T-cell (primary cell): ENCODE measurements around the gene SLC44A5. TPM values are rescaled to one million over a fixed set of nuclear protein-coding genes. Genes with fewer than 3 reads are reported as not detected.

ENCODE experiments used
- ATAC-seq, 4 experiments: fragments of 200-7000 bp in 3 of 4; fragments of 150-1000 bp in 1 of 4; cut with Tn5 transposase; replicated peaks in 1 of 4; 1 replicate in 3 of 4; 2 replicates in 1 of 4; pipeline ENCODE4 v1.10.0; 2021; ENCODE audit warnings: moderate library complexity in 3 of 4, mild to moderate bottlenecking in 2 of 4, moderate number of reproducible peaks in 1 of 4
- CTCF ChIA-PET, 2 donors: fragments of 300-600 bp; sonication (Branson Sonifier 250); formaldehyde crosslinking; loops; one replicate each; lab custom pipeline; 2022; ENCODE audit warnings: antibody characterized with exemption in 2 of 2; lab: Charles Lee
- POLR2A ChIA-PET, 2 donors: fragments of 300-600 bp; sonication (Branson Sonifier 250); formaldehyde crosslinking; loops; one replicate each; lab custom pipeline; 2022; ENCODE audit warnings: antibody characterized with exemption in 2 of 2; lab: Charles Lee
- DNase-seq, 35 experiments: peaks; one replicate each; pipeline versions ENCODE4 v3.0.0 to v3.0.0-alpha.2; 2013 to 2023
- H3K27ac ChIP-seq: one replicate; pipeline ENCODE4 v1.5.1; 2013; ENCODE audit warnings: low read length
- H3K27me3 ChIP-seq, 2 experiments: replicated peaks in 1 of 2; 1 replicate in 1 of 2; 2 replicates in 1 of 2; pipeline versions ENCODE4 v1.6.1 to v1.7.0; 2013; ENCODE audit warnings: low read length in 1 of 2, mixed read lengths in 1 of 2; ENCODE audit not compliant: control insufficient read depth in 2 of 2, insufficient read depth in 2 of 2; ENCODE audit errors: extremely low read depth in 1 of 2
- H3K36me3 ChIP-seq, 2 donors: 1 replicate in 1 of 2; 2 replicates in 1 of 2; pipeline versions ENCODE4 v1.6.1 to v1.7.0; 2013; ENCODE audit warnings: low read length in 1 of 2; ENCODE audit not compliant: control insufficient read depth in 2 of 2, insufficient read depth in 1 of 2; ENCODE audit errors: extremely low read depth in 1 of 2
- H3K4me1 ChIP-seq, 2 experiments: 1 replicate in 1 of 2; 2 replicates in 1 of 2; pipeline versions ENCODE4 v1.6.1 to v1.7.0; 2013; ENCODE audit warnings: low read length in 2 of 2, mixed read lengths in 1 of 2; ENCODE audit not compliant: insufficient read depth in 2 of 2, control insufficient read depth in 1 of 2; ENCODE audit errors: extremely low read depth in 1 of 2
- H3K4me3 ChIP-seq, 2 donors: 1 replicate in 1 of 2; 2 replicates in 1 of 2; pipeline versions ENCODE4 v1.5.1 to v1.7.0; 2013; ENCODE audit warnings: mild to moderate bottlenecking in 2 of 2, low read length in 1 of 2, moderate library complexity in 1 of 2; ENCODE audit not compliant: control insufficient read depth in 1 of 2; ENCODE audit errors: extremely low read depth in 1 of 2
- H3K9me3 ChIP-seq: 2 replicates; pipeline ENCODE4 v1.7.0; 2013
- H3K27ac Mint-ChIP-seq, 2 donors: one replicate each; pipeline ENCODE4 v1.8.0; 2020 to 2021; ENCODE audit warnings: mild to moderate bottlenecking in 2 of 2, mixed read lengths in 2 of 2
- H3K27me3 Mint-ChIP-seq, 2 donors: one replicate each; pipeline ENCODE4 v1.8.0; 2021 to 2022; ENCODE audit warnings: mixed read lengths in 2 of 2
- H3K36me3 Mint-ChIP-seq: one replicate; pipeline ENCODE4 v1.8.0; 2021; ENCODE audit warnings: mixed read lengths
- H3K4me1 Mint-ChIP-seq, 3 donors: one replicate each; pipeline ENCODE4 v1.8.0; 2020 to 2022; ENCODE audit warnings: mixed read lengths in 3 of 3, mild to moderate bottlenecking in 1 of 3
- H3K4me3 Mint-ChIP-seq, 3 donors: one replicate each; pipeline ENCODE4 v1.8.0; 2020 to 2022; ENCODE audit warnings: mild to moderate bottlenecking in 3 of 3, mixed read lengths in 3 of 3, moderate library complexity in 3 of 3
- H3K9me3 Mint-ChIP-seq, 3 donors: one replicate each; pipeline ENCODE4 v1.8.0; 2020 to 2022; ENCODE audit warnings: mixed read lengths in 3 of 3
- WGBS: methylation state at CpG from one replicate; pipeline ENCODE4 v1.1.5; 2013; ENCODE audit warnings: missing lambda C conversion rate; ENCODE audit not compliant: insufficient coverage; 5-methylcytosine and 5-hydroxymethylcytosine counted together
- total RNA-seq, 35 experiments: library from RNA in 6 of 35; stranded (reverse) in 6 of 35; fragments of 120-200 nt in 1 of 35; gene quantifications; one replicate each; pipeline versions ENCODE4 v1.2.1 to v1.2.4 and lab custom pipeline; 2013 to 2026

SLC44A5 gene
- total RNA-seq, 5 donors from 2014 or later (not counting 1 experiment from before 2014, with no cell fraction given) = 0.06 to 2.4 (median 0.84) TPM; not detected in 1

- DNase-seq (no peak), ATAC-seq (no peak)
- Mint-ChIP-seq H3K36me3 (no peaks in the 10 kb centered on the region), H3K27ac (no peak overlapping the region), H3K9me3 (no peaks in the 10 kb centered on the region), H3K27me3 (peaks cover 0 to 8% of the 10 kb centered on the region in 2 donors), H3K4me3 (no peak overlapping the region), H3K4me1 (no peaks in the 10 kb centered on the region)
- Histone ChIP-seq H3K4me1 (no peaks in the 10 kb centered on the region), H3K27me3 (no peaks in the 10 kb centered on the region), H3K9me3 (no peaks in the 10 kb centered on the region), H3K27ac (no peak overlapping the region), H3K4me3 (no peak overlapping the region), H3K36me3 (no peaks in the 10 kb centered on the region)
- CTCF ChIA-PET = no interaction called here
- POLR2A ChIA-PET = no interaction called here
- WGBS = 100% methylated on average over 1 of the region's 3 CpGs
These were observed 88.5 kb downstream of the SLC44A5 start for GRCh38 chr1:75522389-75522788.

GRCh38 chr1:75521658-75522057 is 89.3 kb downstream of the SLC44A5 start:
- Mint-ChIP-seq H3K9me3 (no peaks in the 10 kb centered on the region), H3K36me3 (no peaks in the 10 kb centered on the region), H3K27me3 (peaks cover 1 to 8% of the 10 kb centered on the region in 2 donors), H3K27ac (no peak overlapping the region), H3K4me3 (no peak overlapping the region), H3K4me1 (no peaks in the 10 kb centered on the region)
- no peaks in the 10 kb centered on the region for H3K4me1 ChIP-seq
- no peaks in the 10 kb centered on the region for H3K27me3 ChIP-seq
- no peak overlapping the region for H3K4me3 ChIP-seq
- DNase-seq (no peak), ATAC-seq (no peak)
- H3K27ac ChIP-seq = no peak overlapping the region
- WGBS = 48% methylated on average over 2 of the region's 3 CpGs
- no peaks in the 10 kb centered on the region for H3K9me3 ChIP-seq
- ChIA-PET CTCF (no interaction called here), POLR2A (no interaction called here)
- no peaks in the 10 kb centered on the region for H3K36me3 ChIP-seq

- ATAC-seq = no peak
- Mint-ChIP-seq H3K9me3 (no peaks in the 10 kb centered on the region), H3K27me3 (peaks cover 1 to 4% of the 10 kb centered on the region in 2 donors), H3K4me1 (no peaks in the 10 kb centered on the region), H3K36me3 (no peaks in the 10 kb centered on the region), H3K27ac (no peak overlapping the region), H3K4me3 (no peak overlapping the region)
- POLR2A ChIA-PET = no interaction called here
- H3K36me3 ChIP-seq = no peaks in the 10 kb centered on the region
- no peaks in the 10 kb centered on the region for H3K27me3 ChIP-seq
- CTCF ChIA-PET = no interaction called here
- H3K4me3 ChIP-seq = no peak overlapping the region
- H3K27ac ChIP-seq = no peak overlapping the region
- DNase-seq = no peak
- no CpG with 5 or more reads among the region's 4 CpGs for WGBS
- no peaks in the 10 kb centered on the region for H3K4me1 ChIP-seq
- H3K9me3 ChIP-seq = no peaks in the 10 kb centered on the region
These were observed 89.9 kb downstream of the SLC44A5 start for GRCh38 chr1:75520862-75521475.

GRCh38 chr1:75519651-75520427 is 91.1 kb downstream of the SLC44A5 start:
- H3K27ac ChIP-seq = no peak overlapping the region
- Mint-ChIP-seq H3K4me3 (no peak overlapping the region), H3K36me3 (no peaks in the 10 kb centered on the region), H3K27ac (no peak overlapping the region), H3K27me3 (peaks cover 1 to 8% of the 10 kb centered on the region in 2 donors), H3K9me3 (no peaks in the 10 kb centered on the region), H3K4me1 (no peaks in the 10 kb centered on the region)
- no peak for DNase-seq
- H3K36me3 ChIP-seq = no peaks in the 10 kb centered on the region
- POLR2A ChIA-PET = interaction anchor here in 1 of 2 donors (0.6 kb wide), 1 partner anchor 39 kb away, joined by 3 read pairs; no protein-coding TSS in a partner anchor
- ATAC-seq = no peak
- WGBS = no CpG with 5 or more reads among the region's 1 CpG
- H3K27me3 ChIP-seq = no peaks in the 10 kb centered on the region
- no peaks in the 10 kb centered on the region for H3K4me1 ChIP-seq
- H3K9me3 ChIP-seq = no peaks in the 10 kb centered on the region
- CTCF ChIA-PET = no interaction called here
- no peak overlapping the region for H3K4me3 ChIP-seq

GRCh38 chr1:75518686-75519085 is 92.2 kb downstream of the SLC44A5 start:
- H3K9me3 Mint-ChIP-seq = no peaks in the 10 kb centered on the region
- no peak overlapping the region for H3K4me3 ChIP-seq
- CTCF ChIA-PET = no interaction called here

GRCh38 chr1:75514270-75514669 is 96.6 kb downstream of the SLC44A5 start:
- H3K36me3 Mint-ChIP-seq = no peaks in the 10 kb centered on the region

More at GRCh38 chr1:75518686-75519085, 92.2 kb downstream of the SLC44A5 start:
- Mint-ChIP-seq H3K4me3 (no peak overlapping the region), H3K27me3 (peaks cover 1 to 8% of the 10 kb centered on the region in 2 donors), H3K27ac (no peak overlapping the region), H3K36me3 (no peaks in the 10 kb centered on the region), H3K4me1 (no peaks in the 10 kb centered on the region)
- POLR2A ChIA-PET = no interaction called here
- WGBS = no CpG with 5 or more reads among the region's 2 CpGs
- no peaks in the 10 kb centered on the region for H3K27me3 ChIP-seq
- no peaks in the 10 kb centered on the region for H3K9me3 ChIP-seq
- H3K36me3 ChIP-seq = no peaks in the 10 kb centered on the region
- DNase-seq (no peak), ATAC-seq (no peak)
- no peaks in the 10 kb centered on the region for H3K4me1 ChIP-seq
- no peak overlapping the region for H3K27ac ChIP-seq

More at GRCh38 chr1:75514270-75514669, 96.6 kb downstream of the SLC44A5 start:
- no peaks in the 10 kb centered on the region for H3K9me3 ChIP-seq
- CTCF ChIA-PET = no interaction called here
- Mint-ChIP-seq H3K4me1 (no peaks in the 10 kb centered on the region), H3K4me3 (no peak overlapping the region), H3K27ac (no peak overlapping the region), H3K27me3 (peaks cover 1 to 4% of the 10 kb centered on the region in 2 donors), H3K9me3 (peaks cover 0 to under 1% (median 0%) of the 10 kb centered on the region in 3 donors)
- no peak overlapping the region for H3K27ac ChIP-seq
- no peak for ATAC-seq
- no peak for DNase-seq
- H3K4me3 ChIP-seq = no peak overlapping the region
- POLR2A ChIA-PET = no interaction called here
- no peaks in the 10 kb centered on the region for H3K36me3 ChIP-seq
- no peaks in the 10 kb centered on the region for H3K27me3 ChIP-seq
- no CpG with 5 or more reads among the region's 1 CpG for WGBS
- H3K4me1 ChIP-seq = no peaks in the 10 kb centered on the region
